Measurements from ENCODE around the gene PDLIM5.
A peak's percentile ranks its signal among the peaks of the same experiment; 100 is the strongest.

GRCh38 chr4:94561249-94562024 lies 109.7 kb downstream of the PDLIM5 start:
- no peak for TF ChIP-seq SNAI2 (CRISPR knock-in tag; IDR thresholded peaks at IDR 0.05)
- TF ChIP-seq PPARA (CRISPR knock-in tag; IDR thresholded peaks at IDR 0.05; ENCODE audit: borderline replicate concordance) = no peak
- TF ChIP-seq ZNF565 (CRISPR knock-in tag; conservative IDR thresholded peaks at IDR 0.05; ENCODE audit: low read depth) = no peak
- TF ChIP-seq TCF4 (CRISPR knock-in tag; IDR thresholded peaks at IDR 0.05; ENCODE audit: borderline replicate concordance) = no peak
- no peak for TF ChIP-seq ZFP3 (CRISPR knock-in tag; IDR thresholded peaks at IDR 0.05)
- no peak for TF ChIP-seq ZNF8 (CRISPR knock-in tag; IDR thresholded peaks at IDR 0.05)
- no peak for TF ChIP-seq ARNTL (CRISPR knock-in tag; IDR thresholded peaks at IDR 0.05; ENCODE audit: borderline replicate concordance, low read depth)
- TF ChIP-seq ZFP30 (CRISPR knock-in tag; IDR thresholded peaks at IDR 0.05) = no peak
- no peak for TF ChIP-seq ZNF70 (CRISPR knock-in tag; IDR thresholded peaks at IDR 0.05)
- TF ChIP-seq, protein P1, sequence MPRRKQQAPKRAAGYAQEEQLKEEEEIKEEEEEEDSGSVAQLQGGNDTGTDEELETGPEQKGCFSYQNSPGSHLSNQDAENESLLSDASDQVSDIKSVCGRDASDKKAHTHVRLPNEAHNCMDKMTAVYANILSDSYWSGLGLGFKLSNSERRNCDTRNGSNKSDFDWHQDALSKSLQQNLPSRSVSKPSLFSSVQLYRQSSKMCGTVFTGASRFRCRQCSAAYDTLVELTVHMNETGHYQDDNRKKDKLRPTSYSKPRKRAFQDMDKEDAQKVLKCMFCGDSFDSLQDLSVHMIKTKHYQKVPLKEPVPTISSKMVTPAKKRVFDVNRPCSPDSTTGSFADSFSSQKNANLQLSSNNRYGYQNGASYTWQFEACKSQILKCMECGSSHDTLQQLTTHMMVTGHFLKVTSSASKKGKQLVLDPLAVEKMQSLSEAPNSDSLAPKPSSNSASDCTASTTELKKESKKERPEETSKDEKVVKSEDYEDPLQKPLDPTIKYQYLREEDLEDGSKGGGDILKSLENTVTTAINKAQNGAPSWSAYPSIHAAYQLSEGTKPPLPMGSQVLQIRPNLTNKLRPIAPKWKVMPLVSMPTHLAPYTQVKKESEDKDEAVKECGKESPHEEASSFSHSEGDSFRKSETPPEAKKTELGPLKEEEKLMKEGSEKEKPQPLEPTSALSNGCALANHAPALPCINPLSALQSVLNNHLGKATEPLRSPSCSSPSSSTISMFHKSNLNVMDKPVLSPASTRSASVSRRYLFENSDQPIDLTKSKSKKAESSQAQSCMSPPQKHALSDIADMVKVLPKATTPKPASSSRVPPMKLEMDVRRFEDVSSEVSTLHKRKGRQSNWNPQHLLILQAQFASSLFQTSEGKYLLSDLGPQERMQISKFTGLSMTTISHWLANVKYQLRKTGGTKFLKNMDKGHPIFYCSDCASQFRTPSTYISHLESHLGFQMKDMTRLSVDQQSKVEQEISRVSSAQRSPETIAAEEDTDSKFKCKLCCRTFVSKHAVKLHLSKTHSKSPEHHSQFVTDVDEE (CRISPR knock-in tag; IDR thresholded peaks at IDR 0.05) = no peak
- peak; percentile 79 for TF ChIP-seq ISL1 (CRISPR knock-in tag; IDR thresholded peaks at IDR 0.05)
- TF ChIP-seq CREB5 (CRISPR knock-in tag; IDR thresholded peaks at IDR 0.05; ENCODE audit: low read depth) = no peak

All from SK-N-SH treated with all-trans-retinoic acid at 6 μM for 48 hours (cell line).